Upper lobe of right lung (tissue), 1 donor: ENCODE data around the gene NFKBIL1. TPM values are rescaled to one million over a fixed set of nuclear protein-coding genes. Genes with fewer than 3 reads are reported as not detected.

ENCODE experiments used
- ATAC-seq: fragments of 200-7000 bp; cut with Tn5 transposase; one replicate; pipeline ENCODE4 v1.9.1; 2020; ENCODE audit warnings: mild to moderate bottlenecking, moderate library complexity
- DNase-seq: peaks from one replicate; pipeline ENCODE4 v3.0.0-alpha.2; 2020
- H3K27ac ChIP-seq: fragments of 200-600 bp; one replicate; pipeline ENCODE4 v1.8.0; 2022
- H3K27me3 ChIP-seq: fragments of 200-600 bp; one replicate; pipeline ENCODE4 v1.8.0; 2022; ENCODE audit warnings: mild to moderate bottlenecking
- H3K36me3 ChIP-seq: fragments of 200-600 bp; one replicate; pipeline ENCODE4 v1.8.0; 2022
- H3K4me1 ChIP-seq: fragments of 200-600 bp; one replicate; pipeline ENCODE4 v1.8.0; 2022
- H3K4me3 ChIP-seq: fragments of 200-600 bp; one replicate; pipeline ENCODE4 v1.8.0; 2022; ENCODE audit warnings: mild to moderate bottlenecking
- H3K9me3 ChIP-seq: fragments of 200-600 bp; one replicate; pipeline ENCODE4 v1.8.0; 2022
- intact Hi-C: fragments of 100-400 bp; cut with DNase I; formaldehyde crosslinking; loops from one replicate; pipeline ENCODE4 v1.11.0; 2022
- total RNA-seq: library from RNA; stranded (reverse); fragmentation: NEBNext Ultra II Directional; extraction: Animal tissue kit (Norgen Biotek cat#: 25700); gene quantifications from one replicate; pipeline ENCODE4 v1.2.1, GENCODE V29; 2021
- TF ChIP-seq, protein P1 (sequence below): fragments of 200-600 bp; IDR thresholded peaks from one replicate; pipeline ENCODE4 v1.8.0; 2022; ENCODE audit warnings: antibody characterized with exemption
- donor health status: DM: no; HTN: yes; CAD: no; lungs with severe emphysema.

Gene NFKBIL1
- total RNA-seq, 1 donor from 2014 or later: 22.6 TPM

DNA sequence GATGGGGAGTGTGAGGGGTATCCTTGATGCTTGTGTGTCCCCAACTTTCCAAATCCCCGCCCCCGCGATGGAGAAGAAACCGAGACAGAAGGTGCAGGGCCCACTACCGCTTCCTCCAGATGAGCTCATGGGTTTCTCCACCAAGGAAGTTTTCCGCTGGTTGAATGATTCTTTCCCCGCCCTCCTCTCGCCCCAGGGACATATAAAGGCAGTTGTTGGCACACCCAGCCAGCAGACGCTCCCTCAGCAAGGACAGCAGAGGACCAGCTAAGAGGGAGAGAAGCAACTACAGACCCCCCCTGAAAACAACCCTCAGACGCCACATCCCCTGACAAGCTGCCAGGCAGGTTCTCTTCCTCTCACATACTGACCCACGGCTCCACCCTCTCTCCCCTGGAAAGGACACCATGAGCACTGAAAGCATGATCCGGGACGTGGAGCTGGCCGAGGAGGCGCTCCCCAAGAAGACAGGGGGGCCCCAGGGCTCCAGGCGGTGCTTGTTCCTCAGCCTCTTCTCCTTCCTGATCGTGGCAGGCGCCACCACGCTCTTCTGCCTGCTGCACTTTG is 28.0 kb downstream of the NFKBIL1 start, which contains the start of gene TNF:
TSS of gene TNF (plus strand) at position 231 of the 567 bp plus-strand sequence. CDS start at position 408, 177 bp downstream.
- H3K27ac ChIP-seq: peak within 1 kb of the TSS; percentile 55
- peak; percentile 71 for ATAC-seq
- no peaks in the 10 kb centered on the region for H3K36me3 ChIP-seq
- peak; percentile 69 for DNase-seq
- intact Hi-C loops: no loop called here
- H3K9me3 ChIP-seq: no peaks in the 10 kb centered on the region
- H3K4me3 ChIP-seq: peak within 1 kb of the TSS; percentile 48
- no peaks in the 10 kb centered on the region for H3K4me1 ChIP-seq
- TF ChIP-seq, protein P1, sequence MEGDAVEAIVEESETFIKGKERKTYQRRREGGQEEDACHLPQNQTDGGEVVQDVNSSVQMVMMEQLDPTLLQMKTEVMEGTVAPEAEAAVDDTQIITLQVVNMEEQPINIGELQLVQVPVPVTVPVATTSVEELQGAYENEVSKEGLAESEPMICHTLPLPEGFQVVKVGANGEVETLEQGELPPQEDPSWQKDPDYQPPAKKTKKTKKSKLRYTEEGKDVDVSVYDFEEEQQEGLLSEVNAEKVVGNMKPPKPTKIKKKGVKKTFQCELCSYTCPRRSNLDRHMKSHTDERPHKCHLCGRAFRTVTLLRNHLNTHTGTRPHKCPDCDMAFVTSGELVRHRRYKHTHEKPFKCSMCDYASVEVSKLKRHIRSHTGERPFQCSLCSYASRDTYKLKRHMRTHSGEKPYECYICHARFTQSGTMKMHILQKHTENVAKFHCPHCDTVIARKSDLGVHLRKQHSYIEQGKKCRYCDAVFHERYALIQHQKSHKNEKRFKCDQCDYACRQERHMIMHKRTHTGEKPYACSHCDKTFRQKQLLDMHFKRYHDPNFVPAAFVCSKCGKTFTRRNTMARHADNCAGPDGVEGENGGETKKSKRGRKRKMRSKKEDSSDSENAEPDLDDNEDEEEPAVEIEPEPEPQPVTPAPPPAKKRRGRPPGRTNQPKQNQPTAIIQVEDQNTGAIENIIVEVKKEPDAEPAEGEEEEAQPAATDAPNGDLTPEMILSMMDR: no peak
- H3K27me3 ChIP-seq: no peaks in the 10 kb centered on the region

DNA sequence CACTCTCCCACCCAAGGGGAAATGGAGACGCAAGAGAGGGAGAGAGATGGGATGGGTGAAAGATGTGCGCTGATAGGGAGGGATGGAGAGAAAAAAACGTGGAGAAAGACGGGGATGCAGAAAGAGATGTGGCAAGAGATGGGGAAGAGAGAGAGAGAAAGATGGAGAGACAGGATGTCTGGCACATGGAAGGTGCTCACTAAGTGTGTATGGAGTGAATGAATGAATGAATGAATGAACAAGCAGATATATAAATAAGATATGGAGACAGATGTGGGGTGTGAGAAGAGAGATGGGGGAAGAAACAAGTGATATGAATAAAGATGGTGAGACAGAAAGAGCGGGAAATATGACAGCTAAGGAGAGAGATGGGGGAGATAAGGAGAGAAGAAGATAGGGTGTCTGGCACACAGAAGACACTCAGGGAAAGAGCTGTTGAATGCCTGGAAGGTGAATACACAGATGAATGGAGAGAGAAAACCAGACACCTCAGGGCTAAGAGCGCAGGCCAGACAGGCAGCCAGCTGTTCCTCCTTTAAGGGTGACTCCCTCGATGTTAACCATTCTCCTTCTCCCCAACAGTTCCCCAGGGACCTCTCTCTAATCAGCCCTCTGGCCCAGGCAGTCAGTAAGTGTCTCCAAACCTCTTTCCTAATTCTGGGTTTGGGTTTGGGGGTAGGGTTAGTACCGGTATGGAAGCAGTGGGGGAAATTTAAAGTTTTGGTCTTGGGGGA is 28.7 kb downstream of the NFKBIL1 start:
- Histone ChIP-seq H3K4me3 (peak overlapping the region; percentile 48), H3K27ac (peak overlapping the region; percentile 55), H3K9me3 (no peaks in the 10 kb centered on the region), H3K27me3 (no peaks in the 10 kb centered on the region), H3K4me1 (no peaks in the 10 kb centered on the region), H3K36me3 (no peaks in the 10 kb centered on the region)
- TF ChIP-seq, protein P1: no peak
- intact Hi-C loops: no loop called here
- no peak for ATAC-seq
- no peak for DNase-seq

DNA sequence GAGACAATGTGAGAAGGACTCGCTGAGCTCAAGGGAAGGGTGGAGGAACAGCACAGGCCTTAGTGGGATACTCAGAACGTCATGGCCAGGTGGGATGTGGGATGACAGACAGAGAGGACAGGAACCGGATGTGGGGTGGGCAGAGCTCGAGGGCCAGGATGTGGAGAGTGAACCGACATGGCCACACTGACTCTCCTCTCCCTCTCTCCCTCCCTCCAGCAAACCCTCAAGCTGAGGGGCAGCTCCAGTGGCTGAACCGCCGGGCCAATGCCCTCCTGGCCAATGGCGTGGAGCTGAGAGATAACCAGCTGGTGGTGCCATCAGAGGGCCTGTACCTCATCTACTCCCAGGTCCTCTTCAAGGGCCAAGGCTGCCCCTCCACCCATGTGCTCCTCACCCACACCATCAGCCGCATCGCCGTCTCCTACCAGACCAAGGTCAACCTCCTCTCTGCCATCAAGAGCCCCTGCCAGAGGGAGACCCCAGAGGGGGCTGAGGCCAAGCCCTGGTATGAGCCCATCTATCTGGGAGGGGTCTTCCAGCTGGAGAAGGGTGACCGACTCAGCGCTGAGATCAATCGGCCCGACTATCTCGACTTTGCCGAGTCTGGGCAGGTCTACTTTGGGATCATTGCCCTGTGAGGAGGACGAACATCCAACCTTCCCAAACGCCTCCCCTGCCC is 29.6 kb downstream of the NFKBIL1 start:
- no peak for ATAC-seq
- intact Hi-C loops: no loop called here
- H3K36me3 ChIP-seq: no peaks in the 10 kb centered on the region
- TF ChIP-seq, protein P1: no peak
- no peak overlapping the region for H3K27ac ChIP-seq
- peak overlapping the region; percentile 48 for H3K4me3 ChIP-seq
- no peak for DNase-seq
- no peaks in the 10 kb centered on the region for H3K27me3 ChIP-seq
- H3K4me1 ChIP-seq: peaks cover 7% of the 10 kb centered on the region
- H3K9me3 ChIP-seq: no peaks in the 10 kb centered on the region

DNA sequence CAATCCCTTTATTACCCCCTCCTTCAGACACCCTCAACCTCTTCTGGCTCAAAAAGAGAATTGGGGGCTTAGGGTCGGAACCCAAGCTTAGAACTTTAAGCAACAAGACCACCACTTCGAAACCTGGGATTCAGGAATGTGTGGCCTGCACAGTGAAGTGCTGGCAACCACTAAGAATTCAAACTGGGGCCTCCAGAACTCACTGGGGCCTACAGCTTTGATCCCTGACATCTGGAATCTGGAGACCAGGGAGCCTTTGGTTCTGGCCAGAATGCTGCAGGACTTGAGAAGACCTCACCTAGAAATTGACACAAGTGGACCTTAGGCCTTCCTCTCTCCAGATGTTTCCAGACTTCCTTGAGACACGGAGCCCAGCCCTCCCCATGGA is 30.2 kb downstream of the NFKBIL1 start:
- DNase-seq (no peak), ATAC-seq (no peak)
- intact Hi-C loops: no loop called here
- TF ChIP-seq, protein P1: no peak
- H3K36me3 ChIP-seq: no peaks in the 10 kb centered on the region
- H3K4me3 ChIP-seq: no peak overlapping the region
- no peak overlapping the region for H3K27ac ChIP-seq
- no peaks in the 10 kb centered on the region for H3K27me3 ChIP-seq
- H3K9me3 ChIP-seq: no peaks in the 10 kb centered on the region
- peaks cover 7% of the 10 kb centered on the region for H3K4me1 ChIP-seq

DNA sequence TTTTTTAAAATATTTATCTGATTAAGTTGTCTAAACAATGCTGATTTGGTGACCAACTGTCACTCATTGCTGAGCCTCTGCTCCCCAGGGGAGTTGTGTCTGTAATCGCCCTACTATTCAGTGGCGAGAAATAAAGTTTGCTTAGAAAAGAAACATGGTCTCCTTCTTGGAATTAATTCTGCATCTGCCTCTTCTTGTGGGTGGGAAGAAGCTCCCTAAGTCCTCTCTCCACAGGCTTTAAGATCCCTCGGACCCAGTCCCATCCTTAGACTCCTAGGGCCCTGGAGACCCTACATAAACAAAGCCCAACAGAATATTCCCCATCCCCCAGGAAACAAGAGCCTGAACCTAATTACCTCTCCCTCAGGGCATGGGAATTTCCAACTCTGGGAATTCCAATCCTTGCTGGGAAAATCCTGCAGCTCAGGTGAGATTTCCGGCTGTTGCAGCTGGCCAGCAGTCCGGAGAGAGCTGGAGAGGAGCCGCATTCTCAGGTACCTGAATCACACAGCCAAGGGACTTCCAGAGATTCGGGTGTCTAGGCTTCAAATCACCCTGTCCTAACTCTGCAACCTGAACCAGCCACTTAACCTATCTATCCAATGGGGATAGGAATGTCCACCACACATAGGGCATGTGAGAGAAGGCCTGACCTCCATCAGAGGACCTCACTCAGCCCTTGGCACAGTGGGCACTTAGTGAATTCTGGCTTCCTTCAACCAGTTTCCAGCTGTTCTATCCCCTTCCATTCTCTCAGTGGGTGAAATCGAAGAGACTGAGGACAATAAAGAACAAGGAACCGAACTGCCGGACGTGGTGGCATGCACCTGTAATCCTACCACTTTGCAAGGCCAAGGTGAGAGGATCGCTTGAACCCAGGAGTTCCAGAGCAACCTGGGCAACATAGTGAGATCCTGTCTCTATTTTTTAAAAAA is 31.0 kb downstream of the NFKBIL1 start:
- intact Hi-C loops: no loop called here
- TF ChIP-seq, protein P1: no peak
- H3K4me1 ChIP-seq: peaks cover 7% of the 10 kb centered on the region
- H3K36me3 ChIP-seq: no peaks in the 10 kb centered on the region
- H3K9me3 ChIP-seq: no peaks in the 10 kb centered on the region
- ATAC-seq (no peak), DNase-seq (no peak)
- H3K27me3 ChIP-seq: no peaks in the 10 kb centered on the region
- H3K27ac ChIP-seq: no peak overlapping the region
- no peak overlapping the region for H3K4me3 ChIP-seq
